ENCODE measurements around the gene BCR.
A peak's percentile ranks its signal among the peaks of the same experiment; 100 is the strongest.
"Not testable (repeated sequence)": the region's sequence is repeated elsewhere in the genome, so short reads cannot be mapped to it uniquely, and the experiment has no call there.

The BCR gene

GRCh38 chr22:23180301-23180892, at the start of gene BCR:
BCR (plus strand) TSS chr22:23180509; CDS start chr22:23180961, 452 bp downstream.
- H3K4me1 ChIP-seq (ENCODE audit: control insufficient read depth, insufficient read depth, low read length): peaks cover 30% of the 10 kb centered on the region
- peak within 1 kb of the TSS; percentile 87 for H3K4me3 ChIP-seq (ENCODE audit: low read length)
- no peaks in the 10 kb centered on the region for H3K27me3 ChIP-seq (ENCODE audit: control insufficient read depth, insufficient read depth, low read length)
- H3K9ac ChIP-seq (ENCODE audit: low read length): no peak within 1 kb of the TSS
- H3K27ac ChIP-seq (ENCODE audit: low read depth, low read length): peak within 1 kb of the TSS; percentile 83
- no peaks in the 10 kb centered on the region for H3K36me3 ChIP-seq (ENCODE audit: control insufficient read depth, insufficient read depth, low read length)

GRCh38 chr22:23130697-23131096, 49.6 kb upstream of the BCR start:
- Histone ChIP-seq H3K27me3 (ENCODE audit: control insufficient read depth, insufficient read depth, low read length) (no peaks in the 10 kb centered on the region), H3K36me3 (ENCODE audit: control insufficient read depth, insufficient read depth, low read length) (no peaks in the 10 kb centered on the region), H3K4me1 (ENCODE audit: control insufficient read depth, insufficient read depth, low read length) (no peaks in the 10 kb centered on the region), H3K9ac (ENCODE audit: low read length) (no peak overlapping the region), H3K27ac (ENCODE audit: low read depth, low read length) (no peak overlapping the region), H3K4me3 (ENCODE audit: low read length) (no peak overlapping the region)

GRCh38 chr22:23131931-23132330, 48.4 kb upstream of the BCR start:
- Histone ChIP-seq H3K4me1 (ENCODE audit: control insufficient read depth, insufficient read depth, low read length) (no peaks in the 10 kb centered on the region), H3K9ac (ENCODE audit: low read length) (no peak overlapping the region)

GRCh38 chr22:23132376-23133091, 47.8 kb upstream of the BCR start:
- H3K27me3 ChIP-seq (ENCODE audit: control insufficient read depth, insufficient read depth, low read length): no peaks in the 10 kb centered on the region
- no peak overlapping the region for H3K27ac ChIP-seq (ENCODE audit: low read depth, low read length)
- no peak overlapping the region for H3K4me3 ChIP-seq (ENCODE audit: low read length)
- H3K36me3 ChIP-seq (ENCODE audit: control insufficient read depth, insufficient read depth, low read length): no peaks in the 10 kb centered on the region
- no peak overlapping the region for H3K9ac ChIP-seq (ENCODE audit: low read length)
- no peaks in the 10 kb centered on the region for H3K4me1 ChIP-seq (ENCODE audit: control insufficient read depth, insufficient read depth, low read length)

More at GRCh38 chr22:23131931-23132330, 48.4 kb upstream of the BCR start:
- Histone ChIP-seq H3K4me3 (ENCODE audit: low read length) (no peak overlapping the region), H3K27me3 (ENCODE audit: control insufficient read depth, insufficient read depth, low read length) (no peaks in the 10 kb centered on the region), H3K27ac (ENCODE audit: low read depth, low read length) (no peak overlapping the region), H3K36me3 (ENCODE audit: control insufficient read depth, insufficient read depth, low read length) (no peaks in the 10 kb centered on the region)

- Histone ChIP-seq H3K27ac (ENCODE audit: low read depth, low read length) (no peak overlapping the region), H3K27me3 (ENCODE audit: control insufficient read depth, insufficient read depth, low read length) (no peaks in the 10 kb centered on the region), H3K4me3 (ENCODE audit: low read length) (no peak overlapping the region), H3K36me3 (ENCODE audit: control insufficient read depth, insufficient read depth, low read length) (no peaks in the 10 kb centered on the region), H3K9ac (ENCODE audit: low read length) (no peak overlapping the region), H3K4me1 (ENCODE audit: control insufficient read depth, insufficient read depth, low read length) (no peaks in the 10 kb centered on the region)
These were observed 46.4 kb upstream of the BCR start for GRCh38 chr22:23133922-23134321.

- not testable (repeated sequence) for H3K4me3 ChIP-seq (ENCODE audit: low read length); H3K4me1 ChIP-seq (ENCODE audit: control insufficient read depth, insufficient read depth, low read length); H3K27ac ChIP-seq (ENCODE audit: low read depth, low read length); H3K36me3 ChIP-seq (ENCODE audit: control insufficient read depth, insufficient read depth, low read length); H3K27me3 ChIP-seq (ENCODE audit: control insufficient read depth, insufficient read depth, low read length); H3K9ac ChIP-seq (ENCODE audit: low read length)
These were observed 43.3 kb upstream of the BCR start for GRCh38 chr22:23136991-23137390.

- Histone ChIP-seq H3K4me3 (ENCODE audit: low read length) (no peak overlapping the region), H3K27me3 (ENCODE audit: control insufficient read depth, insufficient read depth, low read length) (no peaks in the 10 kb centered on the region), H3K27ac (ENCODE audit: low read depth, low read length) (no peak overlapping the region), H3K36me3 (ENCODE audit: control insufficient read depth, insufficient read depth, low read length) (no peaks in the 10 kb centered on the region), H3K9ac (ENCODE audit: low read length) (no peak overlapping the region), H3K4me1 (ENCODE audit: control insufficient read depth, insufficient read depth, low read length) (peaks cover 5% of the 10 kb centered on the region)
These were observed 42.8 kb upstream of the BCR start for GRCh38 chr22:23137468-23137867.

GRCh38 chr22:23137905-23138561, 42.3 kb upstream of the BCR start:
- Histone ChIP-seq H3K4me1 (ENCODE audit: control insufficient read depth, insufficient read depth, low read length) (peaks cover 5% of the 10 kb centered on the region), H3K27me3 (ENCODE audit: control insufficient read depth, insufficient read depth, low read length) (no peaks in the 10 kb centered on the region), H3K36me3 (ENCODE audit: control insufficient read depth, insufficient read depth, low read length) (no peaks in the 10 kb centered on the region), H3K9ac (ENCODE audit: low read length) (no peak overlapping the region), H3K4me3 (ENCODE audit: low read length) (no peak overlapping the region), H3K27ac (ENCODE audit: low read depth, low read length) (no peak overlapping the region)

- Histone ChIP-seq H3K9ac (ENCODE audit: low read length) (no peak overlapping the region), H3K4me1 (ENCODE audit: control insufficient read depth, insufficient read depth, low read length) (peaks cover 5% of the 10 kb centered on the region), H3K27ac (ENCODE audit: low read depth, low read length) (no peak overlapping the region), H3K27me3 (ENCODE audit: control insufficient read depth, insufficient read depth, low read length) (no peaks in the 10 kb centered on the region), H3K36me3 (ENCODE audit: control insufficient read depth, insufficient read depth, low read length) (no peaks in the 10 kb centered on the region), H3K4me3 (ENCODE audit: low read length) (no peak overlapping the region)
These were observed 41.5 kb upstream of the BCR start for GRCh38 chr22:23138584-23139435.

GRCh38 chr22:23140385-23140784, 39.9 kb upstream of the BCR start:
- H3K9ac ChIP-seq (ENCODE audit: low read length): no peak overlapping the region
- no peak overlapping the region for H3K27ac ChIP-seq (ENCODE audit: low read depth, low read length)
- H3K4me1 ChIP-seq (ENCODE audit: control insufficient read depth, insufficient read depth, low read length): peaks cover 9% of the 10 kb centered on the region
- H3K36me3 ChIP-seq (ENCODE audit: control insufficient read depth, insufficient read depth, low read length): no peaks in the 10 kb centered on the region
- no peak overlapping the region for H3K4me3 ChIP-seq (ENCODE audit: low read length)
- H3K27me3 ChIP-seq (ENCODE audit: control insufficient read depth, insufficient read depth, low read length): no peaks in the 10 kb centered on the region

- Histone ChIP-seq H3K4me3 (ENCODE audit: low read length) (no peak overlapping the region), H3K27me3 (ENCODE audit: control insufficient read depth, insufficient read depth, low read length) (no peaks in the 10 kb centered on the region), H3K36me3 (ENCODE audit: control insufficient read depth, insufficient read depth, low read length) (no peaks in the 10 kb centered on the region), H3K4me1 (ENCODE audit: control insufficient read depth, insufficient read depth, low read length) (peaks cover 9% of the 10 kb centered on the region), H3K27ac (ENCODE audit: low read depth, low read length) (no peak overlapping the region), H3K9ac (ENCODE audit: low read length) (no peak overlapping the region)
These were observed 37.7 kb upstream of the BCR start for GRCh38 chr22:23142546-23143105.

- H3K36me3 ChIP-seq (ENCODE audit: control insufficient read depth, insufficient read depth, low read length): no peaks in the 10 kb centered on the region
- H3K4me1 ChIP-seq (ENCODE audit: control insufficient read depth, insufficient read depth, low read length): peaks cover 9% of the 10 kb centered on the region
- H3K27me3 ChIP-seq (ENCODE audit: control insufficient read depth, insufficient read depth, low read length): no peaks in the 10 kb centered on the region
- no peak overlapping the region for H3K4me3 ChIP-seq (ENCODE audit: low read length)
- H3K27ac ChIP-seq (ENCODE audit: low read depth, low read length): no peak overlapping the region
- H3K9ac ChIP-seq (ENCODE audit: low read length): no peak overlapping the region
These were observed 37.2 kb upstream of the BCR start for GRCh38 chr22:23143119-23143518.

Measured in rectal smooth muscle tissue (tissue), 1 donor.